ENCODE measurements around the gene NECTIN4.

DNA sequence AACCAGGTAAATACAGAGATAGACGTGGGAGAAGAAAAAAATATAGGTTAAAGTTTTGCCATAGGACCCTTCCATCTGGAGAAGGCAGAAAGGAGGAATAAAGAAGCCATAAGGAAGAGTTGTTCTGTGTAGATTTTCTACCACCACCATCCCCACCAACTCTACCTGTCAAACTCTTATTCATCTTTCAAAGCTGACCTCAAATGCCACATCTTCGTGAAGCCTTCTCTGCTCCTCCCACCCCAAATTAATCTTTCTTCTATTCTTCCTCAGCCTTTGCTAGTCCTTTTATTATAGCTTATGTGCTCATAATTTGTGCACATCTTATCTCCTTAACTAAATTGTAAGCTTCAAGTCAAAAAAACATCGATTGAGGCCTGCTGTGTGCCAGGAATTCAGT lies 1.3 kb upstream of the NECTIN4 start:
- TF ChIP-seq, protein P1, sequence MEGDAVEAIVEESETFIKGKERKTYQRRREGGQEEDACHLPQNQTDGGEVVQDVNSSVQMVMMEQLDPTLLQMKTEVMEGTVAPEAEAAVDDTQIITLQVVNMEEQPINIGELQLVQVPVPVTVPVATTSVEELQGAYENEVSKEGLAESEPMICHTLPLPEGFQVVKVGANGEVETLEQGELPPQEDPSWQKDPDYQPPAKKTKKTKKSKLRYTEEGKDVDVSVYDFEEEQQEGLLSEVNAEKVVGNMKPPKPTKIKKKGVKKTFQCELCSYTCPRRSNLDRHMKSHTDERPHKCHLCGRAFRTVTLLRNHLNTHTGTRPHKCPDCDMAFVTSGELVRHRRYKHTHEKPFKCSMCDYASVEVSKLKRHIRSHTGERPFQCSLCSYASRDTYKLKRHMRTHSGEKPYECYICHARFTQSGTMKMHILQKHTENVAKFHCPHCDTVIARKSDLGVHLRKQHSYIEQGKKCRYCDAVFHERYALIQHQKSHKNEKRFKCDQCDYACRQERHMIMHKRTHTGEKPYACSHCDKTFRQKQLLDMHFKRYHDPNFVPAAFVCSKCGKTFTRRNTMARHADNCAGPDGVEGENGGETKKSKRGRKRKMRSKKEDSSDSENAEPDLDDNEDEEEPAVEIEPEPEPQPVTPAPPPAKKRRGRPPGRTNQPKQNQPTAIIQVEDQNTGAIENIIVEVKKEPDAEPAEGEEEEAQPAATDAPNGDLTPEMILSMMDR (IDR thresholded peaks at IDR 0.05; ENCODE audit: low read depth, low read length, poor library complexity, severe bottlenecking) = no peak
- TF ChIP-seq EZH2phosphoT487 (IDR thresholded peaks at IDR 0.05; ENCODE audit: borderline replicate concordance, low read length) = no peak

All from DOHH2 (cell line).